ENCODE results near the gene TECPR2.
"Not testable (repeated sequence)": the region's sequence is repeated elsewhere in the genome, so short reads cannot be mapped to it uniquely, and the experiment has no call there.

Gene TECPR2

GRCh38 chr14:102538602-102539543 lies 176.1 kb downstream of the TECPR2 start:
- DNase-seq, result no peak

DNA sequence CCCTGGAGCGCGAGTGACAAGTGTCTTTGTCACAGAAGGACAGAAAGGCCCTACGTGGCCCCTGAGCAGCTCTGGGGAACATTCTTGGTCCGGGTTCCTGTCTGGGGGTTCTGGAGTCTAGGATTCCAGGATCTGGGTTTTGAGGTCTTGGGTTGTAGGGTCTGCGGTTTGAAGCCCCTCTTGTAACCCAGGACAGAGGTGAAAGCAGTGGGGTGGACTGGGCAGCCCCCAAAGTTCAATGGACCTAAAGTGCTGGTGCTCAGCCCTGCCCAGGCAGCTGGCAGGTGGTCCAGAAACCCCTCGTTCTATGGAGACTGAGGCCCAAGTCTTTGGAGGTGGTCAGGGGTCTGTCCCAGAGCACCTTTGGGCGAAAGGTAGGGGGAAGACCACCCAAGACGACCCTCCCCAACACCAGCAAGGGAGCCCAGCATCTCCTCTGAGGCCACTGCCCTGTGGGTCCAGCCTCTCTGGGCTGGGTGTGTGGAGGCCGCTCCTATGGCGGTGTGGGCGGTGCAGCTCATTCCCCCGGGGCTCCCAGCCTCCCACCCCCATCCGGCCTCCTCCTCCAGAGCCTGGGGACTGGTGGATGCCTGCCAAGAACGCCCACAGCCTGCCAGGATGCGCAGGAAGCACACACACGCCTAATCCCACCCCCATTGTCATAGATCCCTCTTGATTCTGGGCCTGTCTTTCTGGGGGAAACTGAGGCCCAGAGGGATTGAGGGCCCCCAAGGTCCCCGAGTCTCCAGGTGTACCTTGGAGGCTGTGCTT lies 177.0 kb downstream of the TECPR2 start:
- peak; percentile 38 for DNase-seq

GRCh38 chr14:102540315-102541028 lies 177.7 kb downstream of the TECPR2 start:
- DNase-seq, result peak; percentile 25

- DNase-seq, result not testable (repeated sequence)
Measured at GRCh38 chr14:102541029-102541491, 178.3 kb downstream of the TECPR2 start.

GRCh38 chr14:102541771-102542170 lies 179.0 kb downstream of the TECPR2 start:
- DNase-seq, result no peak

GRCh38 chr14:102544046-102544746 lies 181.5 kb downstream of the TECPR2 start:
- no peak for DNase-seq

- DNase-seq, result no peak
Measured at GRCh38 chr14:102544747-102545460, 182.2 kb downstream of the TECPR2 start.

- no peak for DNase-seq
Measured at GRCh38 chr14:102545461-102546265, 182.9 kb downstream of the TECPR2 start.

DNA sequence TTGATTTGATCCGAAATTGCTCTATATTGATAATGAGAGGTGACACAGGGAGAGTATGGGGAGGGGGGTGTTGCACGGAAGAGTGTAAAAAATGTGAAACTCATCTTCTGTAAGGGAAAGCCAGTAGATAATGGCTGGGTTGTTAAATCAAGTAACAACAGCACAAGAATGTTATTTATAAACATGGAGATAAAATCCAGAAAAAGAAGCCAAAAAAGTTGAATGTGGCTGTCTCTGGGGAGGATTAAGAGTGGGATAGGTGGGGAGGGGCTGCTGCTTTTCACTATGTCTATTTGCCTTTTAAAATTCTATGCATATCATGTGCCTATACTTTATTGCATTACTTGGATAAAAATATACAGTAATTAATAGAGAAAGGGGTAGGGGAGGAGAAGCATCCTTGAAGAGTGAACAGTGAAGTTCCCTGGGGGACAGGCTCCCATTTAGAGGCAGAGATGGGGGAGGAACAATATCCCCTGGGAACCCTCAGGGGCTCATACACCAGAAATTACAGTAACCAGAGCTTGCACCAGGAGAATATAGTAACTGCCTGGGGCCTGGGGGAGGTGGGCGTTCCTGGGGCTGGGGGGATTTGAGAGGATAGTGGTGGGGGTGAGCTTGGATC lies 186.0 kb downstream of the TECPR2 start:
- no peak for DNase-seq

- DNase-seq, result not testable (repeated sequence)
Measured at GRCh38 chr14:102550927-102551401, 188.2 kb downstream of the TECPR2 start.

Data from NCI-H510A (cell line).